Right lobe of liver (tissue), 4 donors: ENCODE data around the gene DNAJC24.

Experiments
- POLR2A ChIP-seq: fragments of 450-650 bp; IDR thresholded peaks from one replicate; pipeline ENCODE4 v1.6.1; 2017; ENCODE audit warnings: antibody characterized with exemption, mild to moderate bottlenecking
- TF ChIP-seq, protein P1 (sequence below), 4 donors: fragments of 200-600 bp in 3 of 4; fragments of 450-650 bp in 1 of 4; IDR thresholded peaks; one replicate each; pipeline versions ENCODE4 v1.5.1 to v1.8.0; 2016 to 2022; ENCODE audit warnings: antibody characterized with exemption in 4 of 4, mild to moderate bottlenecking in 2 of 4
- donor health status: DM: no; HTN: no; CAD: no.
- donor health status: DM: no; HTN: no; CAD: no.
- donor health status: DM: no; HTN: yes; CAD: no.

DNA sequence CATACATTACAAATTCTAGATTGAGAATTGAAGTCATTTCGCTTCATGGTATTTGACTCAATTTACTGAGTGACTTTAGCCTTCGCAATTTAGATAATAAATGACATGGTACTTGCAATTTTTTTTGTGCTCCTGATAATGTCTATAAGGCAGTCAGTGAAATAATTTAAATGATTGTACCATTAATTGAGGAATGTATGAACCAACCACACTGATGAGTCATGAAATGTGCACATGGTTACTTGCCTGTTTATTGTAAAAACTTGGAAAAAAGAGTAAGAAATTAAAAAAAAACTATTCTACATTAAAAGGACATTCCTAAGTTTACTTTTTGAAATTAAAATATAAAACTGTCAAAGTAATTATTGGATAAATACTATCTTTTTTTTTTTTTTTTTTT lies 43.3 kb downstream of the DNAJC24 start:
- no peak for TF ChIP-seq POLR2A
- TF ChIP-seq, protein P1, sequence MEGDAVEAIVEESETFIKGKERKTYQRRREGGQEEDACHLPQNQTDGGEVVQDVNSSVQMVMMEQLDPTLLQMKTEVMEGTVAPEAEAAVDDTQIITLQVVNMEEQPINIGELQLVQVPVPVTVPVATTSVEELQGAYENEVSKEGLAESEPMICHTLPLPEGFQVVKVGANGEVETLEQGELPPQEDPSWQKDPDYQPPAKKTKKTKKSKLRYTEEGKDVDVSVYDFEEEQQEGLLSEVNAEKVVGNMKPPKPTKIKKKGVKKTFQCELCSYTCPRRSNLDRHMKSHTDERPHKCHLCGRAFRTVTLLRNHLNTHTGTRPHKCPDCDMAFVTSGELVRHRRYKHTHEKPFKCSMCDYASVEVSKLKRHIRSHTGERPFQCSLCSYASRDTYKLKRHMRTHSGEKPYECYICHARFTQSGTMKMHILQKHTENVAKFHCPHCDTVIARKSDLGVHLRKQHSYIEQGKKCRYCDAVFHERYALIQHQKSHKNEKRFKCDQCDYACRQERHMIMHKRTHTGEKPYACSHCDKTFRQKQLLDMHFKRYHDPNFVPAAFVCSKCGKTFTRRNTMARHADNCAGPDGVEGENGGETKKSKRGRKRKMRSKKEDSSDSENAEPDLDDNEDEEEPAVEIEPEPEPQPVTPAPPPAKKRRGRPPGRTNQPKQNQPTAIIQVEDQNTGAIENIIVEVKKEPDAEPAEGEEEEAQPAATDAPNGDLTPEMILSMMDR (IDR thresholded peaks at IDR 0.05), result no peak
